ENCODE results near the gene RECQL5.
A peak's percentile ranks its signal among the peaks of the same experiment; 100 is the strongest.

Gene RECQL5

DNA sequence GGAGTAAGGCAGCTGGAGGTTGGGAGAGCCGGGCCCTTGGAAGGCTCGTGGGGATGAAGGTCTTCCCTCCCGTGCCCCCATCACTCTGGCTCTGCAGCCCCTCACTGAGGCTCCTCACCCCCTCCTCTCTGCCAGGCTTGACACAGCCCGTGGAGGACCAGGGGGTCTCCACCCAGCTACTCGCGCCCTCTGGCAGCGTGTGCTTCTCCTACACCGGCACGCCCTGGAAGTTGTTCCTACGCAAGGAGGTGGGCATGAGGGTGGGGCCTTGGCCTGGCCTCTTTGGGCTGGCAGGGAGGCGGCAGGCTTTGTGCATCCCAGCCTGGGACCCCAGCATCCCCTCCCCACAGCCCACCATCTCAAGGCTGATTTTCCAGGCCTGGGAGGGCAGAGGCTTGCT, 49.3 kb downstream of the RECQL5 start:
- TF ChIP-seq, protein P1, sequence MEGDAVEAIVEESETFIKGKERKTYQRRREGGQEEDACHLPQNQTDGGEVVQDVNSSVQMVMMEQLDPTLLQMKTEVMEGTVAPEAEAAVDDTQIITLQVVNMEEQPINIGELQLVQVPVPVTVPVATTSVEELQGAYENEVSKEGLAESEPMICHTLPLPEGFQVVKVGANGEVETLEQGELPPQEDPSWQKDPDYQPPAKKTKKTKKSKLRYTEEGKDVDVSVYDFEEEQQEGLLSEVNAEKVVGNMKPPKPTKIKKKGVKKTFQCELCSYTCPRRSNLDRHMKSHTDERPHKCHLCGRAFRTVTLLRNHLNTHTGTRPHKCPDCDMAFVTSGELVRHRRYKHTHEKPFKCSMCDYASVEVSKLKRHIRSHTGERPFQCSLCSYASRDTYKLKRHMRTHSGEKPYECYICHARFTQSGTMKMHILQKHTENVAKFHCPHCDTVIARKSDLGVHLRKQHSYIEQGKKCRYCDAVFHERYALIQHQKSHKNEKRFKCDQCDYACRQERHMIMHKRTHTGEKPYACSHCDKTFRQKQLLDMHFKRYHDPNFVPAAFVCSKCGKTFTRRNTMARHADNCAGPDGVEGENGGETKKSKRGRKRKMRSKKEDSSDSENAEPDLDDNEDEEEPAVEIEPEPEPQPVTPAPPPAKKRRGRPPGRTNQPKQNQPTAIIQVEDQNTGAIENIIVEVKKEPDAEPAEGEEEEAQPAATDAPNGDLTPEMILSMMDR (IDR thresholded peaks at IDR 0.05; ENCODE audit: low read depth, low read length): no peak
- H3K4me3 ChIP-seq (ENCODE audit: low read depth, low read length): no peak overlapping the region

DNA sequence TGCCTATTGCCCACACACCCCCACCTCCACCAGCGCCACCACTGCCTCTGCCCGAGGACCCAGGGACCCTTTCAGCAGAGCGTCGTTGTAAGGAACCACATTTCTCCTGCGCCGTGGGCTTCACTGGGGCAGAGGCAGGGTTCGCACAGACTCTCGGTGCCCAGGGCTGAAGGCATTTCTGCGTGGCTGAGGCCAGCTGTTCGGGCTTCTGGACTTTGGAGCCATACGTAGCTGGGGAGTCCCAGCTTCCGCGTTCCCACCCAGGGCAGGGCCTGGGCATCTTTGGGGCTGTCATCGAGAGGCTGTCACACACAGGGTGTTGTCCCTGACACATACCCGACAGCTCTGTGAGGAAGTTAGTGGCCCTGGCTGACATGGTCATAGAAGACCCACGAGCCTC, 49.7 kb downstream of the RECQL5 start:
- TF ChIP-seq, protein P1 (IDR thresholded peaks at IDR 0.05; ENCODE audit: low read depth, low read length): no peak
- no peak overlapping the region for H3K4me3 ChIP-seq (ENCODE audit: low read depth, low read length)

DNA sequence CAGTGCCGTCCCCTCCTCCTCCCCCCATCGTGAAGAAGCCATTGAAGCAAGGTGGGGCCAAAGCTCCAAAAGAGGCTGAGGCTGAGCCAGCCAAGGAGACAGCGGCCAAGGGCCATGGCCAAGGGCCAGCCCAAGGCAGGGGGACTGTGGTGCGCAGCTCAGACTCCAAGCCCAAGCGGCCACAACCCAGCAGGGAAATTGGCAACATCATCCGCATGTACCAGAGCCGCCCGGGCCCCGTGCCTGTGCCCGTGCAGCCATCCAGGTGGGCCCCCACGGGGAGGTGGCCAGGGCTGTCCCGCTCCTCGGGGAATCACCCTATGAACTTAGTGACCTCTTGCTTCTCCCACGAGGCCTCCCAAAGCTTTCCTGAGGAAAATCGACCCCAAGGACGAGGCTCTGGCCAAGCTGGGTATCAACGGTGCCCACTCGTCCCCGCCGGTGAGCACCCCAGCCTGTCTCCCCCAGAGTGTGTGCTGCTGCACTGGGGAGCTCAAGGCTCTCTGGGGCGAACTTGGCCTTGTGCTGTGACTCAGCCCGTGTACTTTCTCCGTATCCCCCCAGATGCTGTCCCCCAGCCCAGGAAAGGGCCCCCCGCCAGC, 50.3 kb downstream of the RECQL5 start:
- TF ChIP-seq, protein P1 (IDR thresholded peaks at IDR 0.05; ENCODE audit: low read depth, low read length): no peak
- no peak overlapping the region for H3K4me3 ChIP-seq (ENCODE audit: low read depth, low read length)

DNA sequence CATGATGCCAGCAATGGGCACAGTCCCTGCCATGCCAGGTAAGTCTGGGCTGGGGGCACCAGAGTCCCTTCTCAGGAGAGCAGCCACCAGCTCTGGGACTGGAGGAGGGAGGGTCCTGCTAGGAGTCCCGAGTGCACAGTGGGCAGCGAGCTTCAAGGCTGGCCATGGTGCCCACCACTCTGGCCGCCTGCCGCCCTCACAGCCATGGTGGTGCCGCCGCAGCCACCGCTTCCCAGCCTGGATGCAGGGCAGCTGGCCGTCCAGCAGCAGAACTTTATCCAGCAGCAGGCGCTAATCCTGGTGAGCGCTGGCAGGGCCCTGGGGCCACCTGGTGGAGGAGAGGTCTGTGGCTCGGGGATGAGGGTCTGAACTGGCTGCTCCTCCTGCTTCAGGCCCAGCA, 51.7 kb downstream of the RECQL5 start:
- H3K4me3 ChIP-seq (ENCODE audit: low read depth, low read length): no peak overlapping the region
- TF ChIP-seq, protein P1 (IDR thresholded peaks at IDR 0.05; ENCODE audit: low read depth, low read length): no peak

DNA sequence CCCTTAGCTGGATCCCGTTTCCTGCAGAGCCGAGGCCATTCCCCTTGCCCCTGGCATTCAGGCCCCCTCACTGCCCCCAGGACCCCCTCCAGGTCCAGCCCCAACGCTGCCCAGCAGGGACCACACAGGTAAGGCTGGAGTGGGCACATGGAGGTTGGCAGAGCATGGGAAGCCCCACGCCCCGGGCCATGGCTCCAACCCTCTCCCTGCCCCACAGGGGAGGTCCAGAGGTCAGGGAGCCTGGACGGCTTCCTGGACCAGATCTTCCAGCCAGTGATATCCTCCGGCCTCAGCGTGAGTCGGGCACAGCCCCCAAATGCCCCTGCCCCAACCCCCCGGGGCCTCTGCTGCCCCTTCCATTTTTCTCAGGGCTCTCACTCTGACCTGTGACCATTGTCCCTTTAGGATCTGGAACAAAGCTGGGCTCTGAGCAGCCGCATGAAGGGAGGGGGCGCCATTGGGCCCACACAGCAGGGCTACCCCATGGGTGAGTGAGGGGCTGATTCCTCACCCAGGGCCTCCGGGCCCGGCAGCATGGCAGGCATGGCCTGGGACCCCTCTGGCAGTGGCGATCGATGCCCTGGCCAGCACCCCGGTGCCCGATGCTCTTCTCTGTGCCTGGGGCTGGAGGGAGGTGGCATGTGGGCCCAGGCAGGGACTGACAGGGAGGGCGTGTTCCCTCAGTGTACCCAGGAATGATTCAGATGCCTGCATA, 52.2 kb downstream of the RECQL5 start:
- no peak overlapping the region for H3K4me3 ChIP-seq (ENCODE audit: low read depth, low read length)
- TF ChIP-seq, protein P1 (IDR thresholded peaks at IDR 0.05; ENCODE audit: low read depth, low read length): no peak

DNA sequence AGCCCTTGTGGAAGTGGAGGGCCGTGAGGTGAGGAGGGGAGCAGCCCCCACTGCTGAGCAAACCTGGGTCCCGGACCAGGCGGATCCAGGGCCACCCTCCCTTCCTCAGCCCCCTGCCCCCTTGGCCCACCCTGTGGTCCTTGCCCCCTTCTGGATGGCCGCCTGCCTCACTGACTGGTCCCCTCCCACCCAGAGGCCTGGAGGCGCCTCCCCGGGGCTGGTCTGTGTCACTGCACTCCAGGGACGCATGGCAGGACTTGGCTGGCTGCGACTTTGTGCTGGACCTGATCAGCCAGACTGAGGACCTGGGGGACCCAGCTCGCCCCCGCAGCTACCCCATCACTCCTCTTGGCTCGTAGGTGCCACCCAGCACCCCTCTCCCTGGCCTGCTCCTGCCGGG, 52.9 kb downstream of the RECQL5 start:
- H3K4me3 ChIP-seq (ENCODE audit: low read depth, low read length): no peak overlapping the region
- TF ChIP-seq, protein P1 (IDR thresholded peaks at IDR 0.05; ENCODE audit: low read depth, low read length): peak; percentile 22; the same call in 1 of the 2 replicates

DNA sequence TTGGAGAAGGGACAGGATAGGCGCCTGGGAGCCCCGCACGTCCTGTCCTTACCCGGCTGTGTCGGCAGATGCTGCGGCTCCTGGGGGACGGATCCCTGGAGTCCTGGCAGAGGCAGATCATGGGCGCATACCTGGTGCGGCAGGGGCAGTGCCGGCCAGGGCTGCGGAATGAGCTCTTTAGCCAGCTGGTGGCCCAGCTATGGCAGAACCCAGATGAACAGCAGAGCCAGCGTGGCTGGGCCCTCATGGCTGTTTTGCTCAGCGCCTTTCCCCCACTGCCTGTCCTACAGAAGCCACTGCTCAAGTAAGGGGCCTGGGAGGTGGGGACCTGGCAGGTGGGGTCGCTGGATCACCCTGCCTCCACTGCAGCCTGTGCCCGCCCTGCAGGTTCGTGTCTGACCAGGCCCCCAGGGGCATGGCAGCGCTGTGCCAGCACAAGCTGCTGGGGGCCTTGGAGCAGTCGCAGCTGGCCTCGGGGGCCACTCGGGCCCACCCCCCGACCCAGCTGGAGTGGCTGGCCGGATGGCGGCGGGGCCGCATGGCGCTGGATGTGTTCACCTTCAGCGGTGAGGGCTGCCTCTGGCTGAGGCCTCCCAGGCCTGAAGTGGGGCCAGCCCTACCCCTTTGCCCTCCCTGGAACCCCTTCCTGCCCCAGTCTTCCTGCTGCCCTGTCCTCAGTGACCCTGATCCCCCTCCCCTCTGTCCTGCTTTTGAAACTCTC, 53.9 kb downstream of the RECQL5 start:
- TF ChIP-seq, protein P1 (IDR thresholded peaks at IDR 0.05; ENCODE audit: low read depth, low read length): no peak
- H3K4me3 ChIP-seq (ENCODE audit: low read depth, low read length): no peak overlapping the region

Data from WI38 (cell line).